SK-N-MC (cell line): ENCODE measurements around the gene TBX22.

Experiments used
- EZH2 ChIP-seq: fragments of 200-600 bp; sonication (generic); IDR thresholded peaks from one replicate; pipeline ENCODE4 v1.6.1; 2017; ENCODE audit warnings: antibody characterized with exemption
- POLR2AphosphoS5 ChIP-seq: IDR thresholded peaks from 2 replicates; pipeline ENCODE4 v1.6.1; 2012; ENCODE audit warnings: mild to moderate bottlenecking, low read depth, low read length, borderline replicate concordance

DNA sequence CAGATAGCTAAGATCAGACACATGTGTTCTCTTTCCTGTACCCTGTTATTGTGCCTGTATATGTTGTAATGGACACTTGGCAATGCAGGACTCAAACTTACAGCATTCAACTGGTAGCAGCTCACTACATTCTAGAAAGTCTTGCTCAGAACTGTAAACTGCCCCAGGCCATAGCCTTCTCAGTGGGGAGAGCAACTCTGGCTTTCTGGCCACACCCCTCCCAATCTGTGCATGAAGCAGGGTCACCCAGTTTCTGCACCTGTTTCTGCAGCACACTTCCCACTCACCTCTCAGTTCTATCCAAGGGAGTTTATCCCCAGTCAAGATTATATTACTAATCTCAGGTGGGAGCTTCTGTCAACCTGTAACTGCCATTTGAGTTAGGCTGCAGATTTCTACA, 38.9 kb upstream of the TBX22 start:
- TF ChIP-seq POLR2AphosphoS5 = no peak
- TF ChIP-seq EZH2 = no peak
